ENCODE data around the gene CYP11A1. TPM values are rescaled to one million over a fixed set of nuclear protein-coding genes. Genes with fewer than 3 reads are reported as not detected.

CYP11A1 gene
- total RNA-seq, 4 donors from 2014 or later = 1.3 to 17.0 (median 9.5) TPM

DNA sequence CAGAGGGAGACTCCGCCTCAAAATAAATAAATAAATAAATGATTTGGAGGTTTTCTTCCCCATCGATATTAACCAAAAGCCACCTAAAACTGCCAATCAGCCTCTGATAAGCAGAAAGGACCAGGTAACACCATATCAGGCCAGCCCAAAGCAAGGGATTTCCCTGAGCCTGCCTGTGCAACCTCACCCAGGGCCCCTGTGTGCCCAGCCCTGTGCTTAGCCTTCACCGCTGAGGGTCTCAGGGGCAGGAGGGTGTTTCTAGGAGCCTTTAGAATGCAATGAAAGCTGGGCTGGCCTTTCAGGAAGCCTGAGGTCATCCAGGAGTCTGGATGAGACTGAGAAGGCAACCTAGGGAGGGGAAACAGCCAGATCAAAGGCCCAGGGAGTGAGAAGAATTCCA, 35.4 kb downstream of the CYP11A1 start:
- 83 to 93% methylated on average over 1 to 3 of the region's 3 CpGs for WGBS, 2 donors
- H3K27me3 ChIP-seq = no peaks in the 10 kb centered on the region
- no peak for TF ChIP-seq POLR2A (IDR thresholded peaks at IDR 0.05)
- TF ChIP-seq CTCF (IDR thresholded peaks at IDR 0.05) = no peak
- no peak for DNase-seq
- intact Hi-C loops (cut with DNase I) = no loop called here
- no peak overlapping the region for H3K4me3 ChIP-seq
- H3K4me1 ChIP-seq = peaks cover 0 to 3% (median 0%) of the 10 kb centered on the region in 3 donors
- H3K36me3 ChIP-seq = no peaks in the 10 kb centered on the region
- H3K27ac ChIP-seq = no peak overlapping the region
- no peaks in the 10 kb centered on the region for H3K9me3 ChIP-seq

DNA sequence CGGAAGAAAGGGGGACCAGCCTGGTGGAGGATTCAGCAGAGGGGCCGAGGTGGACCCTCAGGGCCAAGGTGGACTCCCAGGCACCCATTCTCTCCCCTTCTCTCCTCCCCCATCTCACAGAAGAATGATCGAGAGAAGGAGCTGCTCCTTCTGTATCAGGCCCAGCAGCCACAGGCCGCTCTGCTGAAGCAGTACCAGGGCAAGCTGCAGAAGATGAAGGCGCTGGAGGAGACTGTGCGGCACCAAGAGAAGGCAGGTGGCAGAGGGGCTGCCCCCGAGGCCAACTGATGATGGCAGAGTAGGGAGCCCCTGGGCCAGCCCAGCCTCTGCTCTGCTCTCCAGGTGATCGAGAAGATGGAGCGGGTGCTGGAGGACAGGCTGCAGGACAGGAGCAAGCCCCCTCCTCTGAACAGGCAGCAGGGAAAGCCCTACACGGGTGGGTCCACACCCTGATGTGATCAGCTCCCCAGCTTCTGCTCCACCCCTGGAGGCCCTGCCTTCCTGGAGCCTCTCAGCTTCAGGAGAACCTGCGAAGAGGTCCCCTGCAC, 36.5 kb downstream of the CYP11A1 start:
- Histone ChIP-seq H3K4me1 (peaks cover 0 to 3% (median 0%) of the 10 kb centered on the region in 3 donors), H3K27ac (no peak overlapping the region), H3K4me3 (no peak overlapping the region), H3K36me3 (no peaks in the 10 kb centered on the region), H3K9me3 (no peaks in the 10 kb centered on the region), H3K27me3 (no peaks in the 10 kb centered on the region)
- intact Hi-C loops (cut with DNase I) = no loop called here
- no peak for TF ChIP-seq POLR2A (IDR thresholded peaks at IDR 0.05)
- TF ChIP-seq CTCF (IDR thresholded peaks at IDR 0.05) = no peak
- DNase-seq = no peak
- 56 to 82% methylated on average over 1 to 6 of the region's 11 CpGs for WGBS, 2 donors

GRCh38 chr15:74328331-74329056, 39.0 kb downstream of the CYP11A1 start:
- 58 to 60% methylated on average over 5 of the region's 10 CpGs for whole genome bisulfite sequencing, 2 donors

DNA sequence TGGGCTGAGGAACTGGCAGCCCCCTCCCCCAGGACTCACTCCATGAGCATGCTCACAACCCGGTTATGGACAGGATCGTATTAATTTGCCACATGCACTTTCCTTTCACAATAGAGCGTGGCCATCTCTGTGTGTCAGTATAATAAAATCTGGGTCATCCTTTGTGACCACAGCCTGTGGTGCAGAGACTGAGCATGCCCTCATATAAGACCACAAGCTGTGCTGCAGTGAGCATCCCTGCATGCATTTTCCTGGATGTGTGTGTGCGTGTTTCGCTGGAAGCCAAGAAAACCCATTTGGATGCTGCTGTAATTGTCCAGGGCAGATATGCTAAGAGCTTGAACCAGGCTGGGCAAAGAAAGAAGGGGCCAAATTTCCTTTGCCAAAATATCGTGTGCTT, 39.7 kb downstream of the CYP11A1 start:
- H3K9me3 ChIP-seq = no peaks in the 10 kb centered on the region
- no peak overlapping the region for H3K4me3 ChIP-seq
- H3K36me3 ChIP-seq = no peaks in the 10 kb centered on the region
- H3K27me3 ChIP-seq = peaks cover 0 to 6% (median 0%) of the 10 kb centered on the region in 4 donors
- TF ChIP-seq CTCF (IDR thresholded peaks at IDR 0.05) (no peak), POLR2A (IDR thresholded peaks at IDR 0.05) (no peak)
- H3K4me1 ChIP-seq = no peaks in the 10 kb centered on the region
- intact Hi-C loops (cut with DNase I) = no loop called here
- DNase-seq = no peak
- no peak overlapping the region for H3K27ac ChIP-seq
- WGBS, 2 donors = 81 to 85% methylated on average over 5 to 6 of the region's 6 CpGs

More at GRCh38 chr15:74328331-74329056, 39.0 kb downstream of the CYP11A1 start:
- H3K4me3 ChIP-seq = no peak overlapping the region
- H3K36me3 ChIP-seq = no peaks in the 10 kb centered on the region
- no peak for DNase-seq
- H3K4me1 ChIP-seq = no peaks in the 10 kb centered on the region
- intact Hi-C loops (cut with DNase I) = no loop called here
- H3K27me3 ChIP-seq = peaks cover 0 to 6% (median 0%) of the 10 kb centered on the region in 4 donors
- TF ChIP-seq POLR2A (IDR thresholded peaks at IDR 0.05) = no peak
- no peak for TF ChIP-seq CTCF (IDR thresholded peaks at IDR 0.05)
- no peak overlapping the region for H3K27ac ChIP-seq
- no peaks in the 10 kb centered on the region for H3K9me3 ChIP-seq

GRCh38 chr15:74326746-74327145, 40.7 kb downstream of the CYP11A1 start:
- TF ChIP-seq POLR2A (IDR thresholded peaks at IDR 0.05) = no peak
- TF ChIP-seq CTCF (IDR thresholded peaks at IDR 0.05) = no peak
- Histone ChIP-seq H3K4me1 (no peaks in the 10 kb centered on the region), H3K27me3 (peaks cover 0 to 6% (median 0%) of the 10 kb centered on the region in 4 donors), H3K36me3 (no peaks in the 10 kb centered on the region), H3K9me3 (no peaks in the 10 kb centered on the region), H3K4me3 (no peak overlapping the region), H3K27ac (no peak overlapping the region)
- DNase-seq = no peak
- WGBS, 2 donors = 36 to 63% methylated on average over 1 to 3 of the region's 4 CpGs
- intact Hi-C loops (cut with DNase I) = no loop called here

Measured in esophagus squamous epithelium (tissue), 5 donors.